Parathyroid adenoma (tissue), 2 donors: ENCODE measurements around the gene DCUN1D2.

Experiments used
- H2AFZ ChIP-seq: fragments of 300-600 bp; sonication (generic); one replicate; pipeline ENCODE4 v1.7.0; 2017; ENCODE audit warnings: antibody characterized with exemption, mild to moderate bottlenecking
- H3K27ac ChIP-seq: fragments of 300-600 bp; sonication (generic); one replicate; pipeline ENCODE4 v1.7.0; 2017
- H3K27me3 ChIP-seq: fragments of 300-600 bp; sonication (generic); one replicate; pipeline ENCODE4 v1.7.0; 2017; ENCODE audit warnings: low read length; ENCODE audit not compliant: control insufficient read depth, insufficient read depth
- H3K36me3 ChIP-seq: fragments of 300-600 bp; sonication (generic); one replicate; pipeline ENCODE4 v1.7.0; 2017; ENCODE audit warnings: low read length; ENCODE audit not compliant: control insufficient read depth, insufficient read depth
- H3K4me1 ChIP-seq: fragments of 300-600 bp; sonication (generic); one replicate; pipeline ENCODE4 v1.7.0; 2017; ENCODE audit warnings: control low read depth
- H3K4me2 ChIP-seq: fragments of 300-600 bp; sonication (generic); one replicate; pipeline ENCODE4 v1.7.0; 2017; ENCODE audit warnings: low read length
- H3K4me3 ChIP-seq: fragments of 300-600 bp; sonication (generic); one replicate; pipeline ENCODE4 v1.7.0; 2017; ENCODE audit warnings: low read depth, low read length
- H3K79me2 ChIP-seq: fragments of 300-600 bp; sonication (generic); one replicate; pipeline ENCODE4 v1.7.0; 2017; ENCODE audit warnings: control low read depth
- H3K9ac ChIP-seq: fragments of 300-600 bp; sonication (generic); one replicate; pipeline ENCODE4 v1.7.0; 2017; ENCODE audit warnings: mild to moderate bottlenecking
- H3K9me3 ChIP-seq: fragments of 300-600 bp; sonication (generic); one replicate; pipeline ENCODE4 v1.7.0; 2017; ENCODE audit warnings: low read length; ENCODE audit not compliant: control insufficient read depth
- CTCF ChIP-seq: fragments of 300-600 bp; sonication (generic); IDR thresholded peaks from one replicate; pipeline ENCODE4 v1.7.0; 2017; ENCODE audit warnings: antibody characterized with exemption, mild to moderate bottlenecking
- donor health status: primary hyperparathyroidism.

DCUN1D2 gene

GRCh38 chr13:113460599-113460998, 29.9 kb downstream of the DCUN1D2 start:
- Histone ChIP-seq H3K36me3 (no peaks in the 10 kb centered on the region), H3K4me3 (no peak overlapping the region), H3K4me2 (no peak overlapping the region), H3K27ac (no peak overlapping the region), H3K9me3 (no peaks in the 10 kb centered on the region), H3K79me2 (no peaks in the 10 kb centered on the region), H3K4me1 (no peaks in the 10 kb centered on the region), H3K27me3 (no peaks in the 10 kb centered on the region), H2AFZ (no peak overlapping the region), H3K9ac (no peak overlapping the region)
- TF ChIP-seq CTCF, result no peak

DNA sequence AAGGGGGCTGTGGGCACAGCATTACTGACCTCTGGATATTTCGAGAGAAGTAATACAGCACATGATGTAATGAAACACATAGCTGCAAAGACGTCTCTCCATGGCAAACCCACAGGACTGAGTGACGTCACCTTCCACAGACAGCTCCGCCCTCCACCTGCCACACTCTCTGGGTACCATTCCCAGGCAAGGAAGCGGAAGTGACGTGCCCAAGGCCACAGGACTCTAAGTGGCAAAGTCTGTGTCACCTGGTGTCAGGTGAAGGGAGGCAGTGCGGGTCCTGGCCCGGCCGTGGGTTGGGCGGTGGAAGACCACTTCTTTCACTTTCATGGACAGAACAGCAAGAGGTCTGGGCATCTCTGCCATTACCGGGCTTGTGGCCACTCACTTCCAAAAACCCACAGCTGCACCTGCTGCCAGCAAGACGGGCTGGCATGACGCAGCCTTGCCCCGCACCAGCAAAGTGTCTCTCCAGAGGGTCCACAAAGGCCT, 30.4 kb downstream of the DCUN1D2 start:
- Histone ChIP-seq H2AFZ (no peak overlapping the region), H3K79me2 (no peaks in the 10 kb centered on the region), H3K4me1 (no peaks in the 10 kb centered on the region), H3K36me3 (no peaks in the 10 kb centered on the region), H3K4me3 (no peak overlapping the region), H3K9ac (no peak overlapping the region), H3K27ac (no peak overlapping the region), H3K4me2 (no peak overlapping the region), H3K9me3 (no peaks in the 10 kb centered on the region), H3K27me3 (no peaks in the 10 kb centered on the region)
- TF ChIP-seq CTCF, result no peak

DNA sequence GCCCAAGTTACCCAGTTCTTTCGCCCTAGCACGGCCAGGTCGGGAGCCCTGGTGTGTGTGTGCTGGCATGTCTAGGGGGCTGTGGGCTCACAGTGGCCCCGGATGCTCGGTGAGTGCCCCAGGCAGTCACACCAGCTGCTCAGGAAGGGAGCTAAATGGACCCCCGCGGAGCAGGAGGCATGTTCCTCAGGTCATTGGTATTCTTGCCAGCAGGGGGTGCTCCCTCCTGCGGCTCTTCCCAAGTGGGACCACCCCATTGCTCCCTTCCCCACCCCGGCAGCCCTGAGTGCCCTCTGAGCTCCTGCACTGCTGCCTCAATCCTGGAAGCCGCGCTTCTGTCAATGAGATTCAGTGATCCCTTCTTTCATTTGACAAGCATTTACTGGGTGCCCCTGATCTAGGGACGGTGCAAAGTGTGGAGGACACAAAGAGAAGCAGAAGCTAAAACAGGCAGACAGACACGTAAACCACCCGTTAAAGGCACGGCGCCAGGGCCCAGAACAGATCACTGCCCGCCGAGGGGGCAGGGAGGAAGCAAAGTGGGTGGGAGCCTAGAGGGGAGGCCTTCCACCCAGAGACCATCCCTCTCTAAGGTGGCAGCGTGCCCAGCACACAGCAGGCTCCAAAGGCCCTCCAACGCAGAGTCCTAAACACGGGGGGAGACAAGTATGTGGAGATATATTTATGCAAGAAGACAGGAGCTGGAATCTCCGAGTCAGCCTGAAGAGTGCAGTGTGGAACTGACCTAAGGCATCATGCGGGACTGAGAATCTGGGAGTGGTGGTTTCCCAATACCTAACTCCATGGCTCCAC, 32.1 kb downstream of the DCUN1D2 start:
- no peak overlapping the region for H3K4me3 ChIP-seq
- TF ChIP-seq CTCF, result no peak
- no peak overlapping the region for H3K4me2 ChIP-seq
- no peak overlapping the region for H2AFZ ChIP-seq
- H3K9me3 ChIP-seq, result no peaks in the 10 kb centered on the region
- no peaks in the 10 kb centered on the region for H3K4me1 ChIP-seq
- H3K79me2 ChIP-seq, result no peaks in the 10 kb centered on the region
- no peaks in the 10 kb centered on the region for H3K27me3 ChIP-seq
- no peaks in the 10 kb centered on the region for H3K36me3 ChIP-seq
- no peak overlapping the region for H3K9ac ChIP-seq
- no peak overlapping the region for H3K27ac ChIP-seq

DNA sequence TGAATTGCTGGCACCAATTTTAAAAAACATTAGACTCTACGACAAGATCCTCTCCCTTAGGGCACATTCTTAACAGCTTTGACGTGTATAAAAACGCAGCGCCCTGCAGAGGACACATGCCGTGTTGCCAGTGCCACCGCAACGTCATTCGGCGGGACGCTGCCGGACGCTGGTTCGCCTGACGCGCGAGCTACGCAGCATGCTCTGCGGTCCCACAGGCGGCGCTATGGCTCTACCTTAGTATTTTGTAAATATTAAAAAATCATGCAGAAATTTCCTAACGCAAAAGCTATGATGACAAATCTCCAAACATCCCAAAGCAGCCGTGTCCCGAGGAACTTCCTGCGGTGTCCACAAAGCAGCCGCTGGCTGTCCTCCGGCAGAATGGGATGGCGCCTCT, 33.0 kb downstream of the DCUN1D2 start:
- no peaks in the 10 kb centered on the region for H3K79me2 ChIP-seq
- TF ChIP-seq CTCF, result no peak
- H3K36me3 ChIP-seq, result no peaks in the 10 kb centered on the region
- H3K27me3 ChIP-seq, result no peaks in the 10 kb centered on the region
- H3K9ac ChIP-seq, result no peak overlapping the region
- H3K27ac ChIP-seq, result no peak overlapping the region
- no peaks in the 10 kb centered on the region for H3K9me3 ChIP-seq
- H3K4me1 ChIP-seq, result no peaks in the 10 kb centered on the region
- no peak overlapping the region for H2AFZ ChIP-seq
- H3K4me3 ChIP-seq, result no peak overlapping the region
- H3K4me2 ChIP-seq, result no peak overlapping the region
